ENCODE results near the gene ZNF664. TPM values are rescaled to one million over a fixed set of nuclear protein-coding genes. Genes with fewer than 3 reads are reported as not detected.

ZNF664 gene
- total and polyA plus RNA-seq, 9 of the 15 experiments (the other 6 are each of a cell fraction or from before 2014, with no cell fraction given): 3.3 to 101 (median 63.6) TPM

GRCh38 chr12:123965382-123965781, 7.6 kb upstream of the ZNF664 start:
- WGBS (ENCODE audit: insufficient coverage, low coverage, missing lambda C conversion rate): 39% methylated on average over 5 of the region's 5 CpGs
- H3K9ac ChIP-seq (ENCODE audit: insufficient read depth in 1 of 2, low read depth in 2 of 2, low read length in 2 of 2): no peak overlapping the region
- POLR2A ChIA-PET: interaction anchor here (1.3 to 3.2 kb wide), 2 partner anchors 10 to 13 kb away, joined by 5 to 16 read pairs; no protein-coding TSS in a partner anchor
- no peak overlapping the region for H3K27ac ChIP-seq (ENCODE audit: extremely low read depth, low read depth, low read length)
- H3K9me3 ChIP-seq (replicated peaks; ENCODE audit: control insufficient read depth, insufficient read depth, low read depth, low read length): no peaks in the 10 kb centered on the region
- no peaks in the 10 kb centered on the region for H3K36me3 ChIP-seq (ENCODE audit: control insufficient read depth, insufficient read depth, low read length)
- H3K79me2 ChIP-seq (ENCODE audit: control insufficient read depth, insufficient read depth, low read length): peaks cover 5% of the 10 kb centered on the region; the same call in 2 of the 3 replicates
- H4K20me1 ChIP-seq (replicated peaks; ENCODE audit: control insufficient read depth, insufficient read depth, low read length): 0 out of 2 replicates have a peak, but pooled peaks cover 3% of the 10 kb centered on the region
- intact Hi-C loops (cut with micrococcal nuclease) (no loop called here), in situ Hi-C loops (cut with MboI) (no loop called here)
- CTCF ChIA-PET (ENCODE audit: low intra/inter-chr PET ratio): no interaction called here
- no TSS peak for BruUV-seq (replicated peaks)
- no peak overlapping the region for H3K4me2 ChIP-seq (ENCODE audit: insufficient read depth, low read length)
- no peaks in the 10 kb centered on the region for H3K9me1 ChIP-seq (ENCODE audit: control insufficient read depth, insufficient read depth, low read length)
- no peak overlapping the region for H2AFZ ChIP-seq (ENCODE audit: low read depth, low read length)
- DNase-seq (ENCODE audit: extremely low read depth in 1 of 4, low spot score in 3 of 4) (no peak), FAIRE-seq (no peak), ATAC-seq (peak; percentile 25; the same call in 1 of the 3 replicates)
- H3K27me3 ChIP-seq (ENCODE audit: control insufficient read depth in 2 of 2, insufficient read depth in 2 of 2, low read length in 2 of 2): no peaks in the 10 kb centered on the region
- no peak overlapping the region for H3K4me3 ChIP-seq
- H3K4me1 ChIP-seq (replicated peaks in 1 of 2; ENCODE audit: control insufficient read depth in 2 of 2, insufficient read depth in 2 of 2, low read length in 2 of 2): peaks cover 0 to 22% of the 10 kb centered on the region in 2 experiments; a peak in 3 of 5 replicates
- TF ChIP-seq ZNF41 (CRISPR knock-in tag; conservative IDR thresholded peaks at IDR 0.05) (peak; percentile 97), ZNF436 (CRISPR knock-in tag; IDR thresholded peaks at IDR 0.05) (no peak), KDM4B (IDR thresholded peaks at IDR 0.05; ENCODE audit: borderline replicate concordance in 2 of 2, low read depth in 1 of 2) (no peak), KHSRP (IDR thresholded peaks at IDR 0.05) (no peak), PURB (CRISPR knock-in tag; IDR thresholded peaks at IDR 0.05; ENCODE audit: low read depth) (no peak), ZNF354B (CRISPR knock-in tag; IDR thresholded peaks at IDR 0.05) (no peak)

- Histone ChIP-seq H3K4me2 (ENCODE audit: insufficient read depth, low read length) (0 out of 2 replicates have a peak overlapping the region, but pooled peaks have one; percentile 5), H4K20me1 (replicated peaks; ENCODE audit: control insufficient read depth, insufficient read depth, low read length) (0 out of 2 replicates have a peak, but pooled peaks cover 3% of the 10 kb centered on the region), H3K4me3 (no peak overlapping the region), H3K36me3 (ENCODE audit: control insufficient read depth, insufficient read depth, low read length) (no peaks in the 10 kb centered on the region), H2AFZ (ENCODE audit: low read depth, low read length) (no peak overlapping the region), H3K9me1 (ENCODE audit: control insufficient read depth, insufficient read depth, low read length) (peaks cover under 1% of the 10 kb centered on the region), H3K27ac (ENCODE audit: extremely low read depth, low read depth, low read length) (no peak overlapping the region), H3K9ac (ENCODE audit: insufficient read depth in 1 of 2, low read depth in 2 of 2, low read length in 2 of 2) (no peak overlapping the region), H3K27me3 (ENCODE audit: control insufficient read depth in 2 of 2, insufficient read depth in 2 of 2, low read length in 2 of 2) (no peaks in the 10 kb centered on the region), H3K9me3 (replicated peaks; ENCODE audit: control insufficient read depth, insufficient read depth, low read depth, low read length) (no peaks in the 10 kb centered on the region), H3K79me2 (ENCODE audit: control insufficient read depth, insufficient read depth, low read length) (peaks cover 17% of the 10 kb centered on the region; the same call in 2 of the 3 replicates), H3K4me1 (replicated peaks in 1 of 2; ENCODE audit: control insufficient read depth in 2 of 2, insufficient read depth in 2 of 2, low read length in 2 of 2) (peaks cover 0 to 27% of the 10 kb centered on the region in 2 experiments; a peak in 3 of 5 replicates)
- peak; percentile 10; the same call in 2 of the 3 replicates for ATAC-seq
- ChIA-PET POLR2A (interaction anchor here (0.7 to 3.2 kb wide), 2 partner anchors 11 to 392 kb away, joined by 3 to 16 read pairs; no protein-coding TSS in a partner anchor), CTCF (ENCODE audit: low intra/inter-chr PET ratio) (no interaction called here)
- whole genome bisulfite sequencing (ENCODE audit: insufficient coverage, low coverage, missing lambda C conversion rate): 33% methylated on average over 3 of the region's 3 CpGs
- intact Hi-C loops (cut with micrococcal nuclease) (no loop called here), in situ Hi-C loops (cut with MboI) (no loop called here)
- FAIRE-seq: no peak
- DNase-seq (ENCODE audit: extremely low read depth in 1 of 4, low spot score in 3 of 4): no peak
- no TSS peak for BruUV-seq (replicated peaks)
- TF ChIP-seq ZNF561 (CRISPR knock-in tag; conservative IDR thresholded peaks at IDR 0.05): no peak
- no peak for TF ChIP-seq CAMTA2 (CRISPR knock-in tag; conservative IDR thresholded peaks at IDR 0.05)
- no peak for TF ChIP-seq RFX1 (IDR thresholded peaks at IDR 0.05)
- no peak for TF ChIP-seq MED1 (CRISPR knock-in tag; IDR thresholded peaks at IDR 0.05; ENCODE audit: borderline replicate concordance)
- TF ChIP-seq GATA2 (CRISPR knock-in tag; IDR thresholded peaks at IDR 0.05): no peak
- TF ChIP-seq, protein P1, sequence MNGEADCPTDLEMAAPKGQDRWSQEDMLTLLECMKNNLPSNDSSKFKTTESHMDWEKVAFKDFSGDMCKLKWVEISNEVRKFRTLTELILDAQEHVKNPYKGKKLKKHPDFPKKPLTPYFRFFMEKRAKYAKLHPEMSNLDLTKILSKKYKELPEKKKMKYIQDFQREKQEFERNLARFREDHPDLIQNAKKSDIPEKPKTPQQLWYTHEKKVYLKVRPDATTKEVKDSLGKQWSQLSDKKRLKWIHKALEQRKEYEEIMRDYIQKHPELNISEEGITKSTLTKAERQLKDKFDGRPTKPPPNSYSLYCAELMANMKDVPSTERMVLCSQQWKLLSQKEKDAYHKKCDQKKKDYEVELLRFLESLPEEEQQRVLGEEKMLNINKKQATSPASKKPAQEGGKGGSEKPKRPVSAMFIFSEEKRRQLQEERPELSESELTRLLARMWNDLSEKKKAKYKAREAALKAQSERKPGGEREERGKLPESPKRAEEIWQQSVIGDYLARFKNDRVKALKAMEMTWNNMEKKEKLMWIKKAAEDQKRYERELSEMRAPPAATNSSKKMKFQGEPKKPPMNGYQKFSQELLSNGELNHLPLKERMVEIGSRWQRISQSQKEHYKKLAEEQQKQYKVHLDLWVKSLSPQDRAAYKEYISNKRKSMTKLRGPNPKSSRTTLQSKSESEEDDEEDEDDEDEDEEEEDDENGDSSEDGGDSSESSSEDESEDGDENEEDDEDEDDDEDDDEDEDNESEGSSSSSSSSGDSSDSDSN (IDR thresholded peaks at IDR 0.05; ENCODE audit: borderline replicate concordance in 1 of 2, low read depth in 2 of 2, low read length in 2 of 2): no peak
- TF ChIP-seq HCFC1 (IDR thresholded peaks at IDR 0.05; ENCODE audit: low read depth, low read length): no peak
- TF ChIP-seq ZNF140 (CRISPR knock-in tag; IDR thresholded peaks at IDR 0.05): no peak
Measured at GRCh38 chr12:123966596-123966995, 6.4 kb upstream of the ZNF664 start.
